ENCODE data around the gene TSPAN9. TPM values are rescaled to one million over a fixed set of nuclear protein-coding genes. Genes with fewer than 3 reads are reported as not detected.

Gene TSPAN9
- polyA plus RNA-seq, 1 donor, result 24.9 TPM

DNA sequence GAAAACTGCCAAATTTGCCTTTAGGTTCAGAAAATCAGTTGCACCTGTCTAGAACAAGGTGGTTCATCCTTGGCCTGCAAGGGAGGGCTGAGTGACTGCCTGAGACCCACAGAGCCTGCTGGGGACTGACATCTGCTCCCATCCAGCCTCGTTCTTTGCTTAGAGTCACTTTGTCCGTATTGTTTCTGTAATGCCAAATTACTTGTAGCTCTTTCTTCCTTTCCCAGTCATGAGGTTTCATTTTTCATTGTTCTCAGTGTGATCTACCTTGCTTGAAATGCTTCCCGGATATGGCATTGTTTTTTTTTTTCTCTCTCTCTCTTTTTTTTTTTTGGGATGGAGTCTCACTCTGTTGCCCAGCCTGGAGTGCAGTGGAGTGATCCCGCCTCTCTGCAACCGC, 21.3 kb downstream of the TSPAN9 start:
- H3K27ac ChIP-seq (ENCODE audit: low read length), result no peak overlapping the region
- no peak for DNase-seq
- 100% methylated on average over 1 of the region's 5 CpGs for WGBS (ENCODE audit: insufficient coverage, low lambda C conversion rate)
- no peaks in the 10 kb centered on the region for H3K4me1 ChIP-seq (ENCODE audit: control insufficient read depth, insufficient read depth, low read length)
- no peak overlapping the region for H3K4me3 ChIP-seq (ENCODE audit: low read length)
- H3K27me3 ChIP-seq (ENCODE audit: control insufficient read depth, insufficient read depth, low read length), result no peaks in the 10 kb centered on the region
- H3K36me3 ChIP-seq (ENCODE audit: control insufficient read depth, insufficient read depth, low read length), result peaks cover 2% of the 10 kb centered on the region
- peaks cover 11% of the 10 kb centered on the region for H3K9me3 ChIP-seq (ENCODE audit: control insufficient read depth, low read depth, low read length)

DNA sequence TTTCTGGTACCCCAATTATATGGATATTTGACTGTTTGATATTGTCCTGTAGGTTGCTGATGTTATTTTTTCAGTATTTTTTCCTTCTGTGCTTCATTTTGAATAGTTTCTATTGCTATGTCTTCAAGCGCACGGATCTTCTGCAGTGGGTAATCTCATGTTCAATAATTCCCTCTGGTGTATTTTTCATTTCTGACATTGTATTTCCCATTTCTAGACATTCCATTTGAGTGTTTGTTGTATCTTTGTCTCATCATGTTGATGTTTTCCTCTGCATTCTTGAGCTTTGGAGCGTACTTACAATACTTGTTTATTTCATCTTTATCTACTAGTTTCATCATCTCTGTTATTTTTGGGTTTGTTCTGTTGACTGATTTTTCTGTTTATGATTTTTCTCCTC, 22.0 kb downstream of the TSPAN9 start:
- H3K4me1 ChIP-seq (ENCODE audit: control insufficient read depth, insufficient read depth, low read length), result no peaks in the 10 kb centered on the region
- WGBS (ENCODE audit: insufficient coverage, low lambda C conversion rate), result 71% methylated on average over 1 of the region's 3 CpGs
- DNase-seq, result no peak

DNA sequence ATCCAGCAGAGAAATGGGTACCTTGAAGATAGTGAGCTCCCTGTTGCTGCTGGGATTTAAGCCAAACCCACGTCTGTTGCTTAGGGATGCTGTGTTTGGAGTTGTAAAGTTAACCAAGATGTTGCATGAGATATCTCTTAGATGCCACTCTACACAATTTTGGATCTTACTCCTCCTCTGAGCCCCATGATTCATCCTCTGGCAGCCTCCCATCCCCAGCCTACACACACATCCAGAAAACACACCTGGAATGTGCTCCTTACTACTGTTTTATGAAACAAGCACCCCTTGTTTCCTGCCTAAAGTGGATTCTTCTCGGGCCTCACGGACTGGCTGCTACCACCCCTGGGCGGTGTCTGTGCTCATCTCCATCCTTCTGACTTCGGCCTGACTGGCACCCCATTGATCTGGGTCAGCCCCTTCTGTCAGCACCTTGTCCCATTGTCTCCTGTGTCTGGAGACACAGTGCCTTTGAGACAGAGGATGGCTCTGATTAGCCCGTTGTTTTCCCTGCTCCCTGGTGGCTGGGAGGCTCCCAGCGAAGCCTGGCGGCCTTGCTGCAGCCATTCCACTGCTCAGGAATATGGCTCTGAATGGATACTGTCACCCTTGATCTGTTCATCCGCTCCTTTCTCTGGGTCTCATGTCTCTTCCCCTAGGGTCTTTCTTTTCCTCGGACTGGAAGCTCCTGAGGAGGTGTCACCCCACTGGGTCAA, 24.3 kb downstream of the TSPAN9 start:
- H3K27ac ChIP-seq (ENCODE audit: low read length), result no peak overlapping the region
- H3K27me3 ChIP-seq (ENCODE audit: control insufficient read depth, insufficient read depth, low read length), result no peaks in the 10 kb centered on the region
- H3K4me1 ChIP-seq (ENCODE audit: control insufficient read depth, insufficient read depth, low read length), result peaks cover 5% of the 10 kb centered on the region
- no peak overlapping the region for H3K4me3 ChIP-seq (ENCODE audit: low read length)
- WGBS (ENCODE audit: insufficient coverage, low lambda C conversion rate), result no CpG with 5 or more reads among the region's 10 CpGs
- H3K9me3 ChIP-seq (ENCODE audit: control insufficient read depth, low read depth, low read length), result peaks cover 4% of the 10 kb centered on the region
- no peaks in the 10 kb centered on the region for H3K36me3 ChIP-seq (ENCODE audit: control insufficient read depth, insufficient read depth, low read length)
- no peak for DNase-seq

More for the DNA sequence above, 22.0 kb downstream of the TSPAN9 start:
- peaks cover 11% of the 10 kb centered on the region for H3K9me3 ChIP-seq (ENCODE audit: control insufficient read depth, low read depth, low read length)
- H3K27ac ChIP-seq (ENCODE audit: low read length), result no peak overlapping the region
- no peaks in the 10 kb centered on the region for H3K27me3 ChIP-seq (ENCODE audit: control insufficient read depth, insufficient read depth, low read length)
- no peak overlapping the region for H3K4me3 ChIP-seq (ENCODE audit: low read length)
- no peaks in the 10 kb centered on the region for H3K36me3 ChIP-seq (ENCODE audit: control insufficient read depth, insufficient read depth, low read length)

DNA sequence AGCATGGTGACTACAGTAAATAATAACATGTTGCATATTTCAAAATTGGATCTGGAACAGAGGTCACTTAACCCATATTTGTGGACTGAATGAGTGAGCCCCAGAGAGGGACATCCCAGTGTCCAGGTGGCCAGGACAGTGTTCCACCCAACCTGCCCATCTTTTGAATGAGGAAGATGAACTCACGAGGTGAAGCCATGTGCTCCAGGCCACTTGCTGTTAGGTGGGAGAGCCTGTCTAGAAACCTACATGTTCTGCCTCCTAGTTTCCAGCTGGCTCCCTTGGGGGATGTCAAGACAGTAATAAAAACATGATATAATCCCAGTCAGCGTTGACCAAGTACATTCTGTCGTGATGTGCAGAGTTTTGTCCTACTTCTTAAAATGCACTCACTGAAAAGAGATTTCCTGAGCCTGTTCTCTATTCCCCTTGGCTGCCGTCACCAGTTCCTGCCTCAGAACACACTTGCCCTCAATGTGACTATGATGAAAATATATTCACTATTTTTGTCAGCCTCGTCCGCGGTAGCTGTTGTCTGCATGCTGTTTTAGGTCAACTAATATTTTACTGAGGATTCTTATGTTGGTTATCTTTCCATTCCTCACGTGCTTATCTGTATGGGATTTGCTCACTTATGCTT, 25.7 kb downstream of the TSPAN9 start:
- H3K4me3 ChIP-seq (ENCODE audit: low read length), result no peak overlapping the region
- H3K9me3 ChIP-seq (ENCODE audit: control insufficient read depth, low read depth, low read length), result peaks cover 4% of the 10 kb centered on the region
- H3K27me3 ChIP-seq (ENCODE audit: control insufficient read depth, insufficient read depth, low read length), result no peaks in the 10 kb centered on the region
- peaks cover 5% of the 10 kb centered on the region for H3K4me1 ChIP-seq (ENCODE audit: control insufficient read depth, insufficient read depth, low read length)
- DNase-seq, result no peak
- H3K27ac ChIP-seq (ENCODE audit: low read length), result no peak overlapping the region
- WGBS (ENCODE audit: insufficient coverage, low lambda C conversion rate), result 60% methylated on average over 1 of the region's 8 CpGs
- H3K36me3 ChIP-seq (ENCODE audit: control insufficient read depth, insufficient read depth, low read length), result no peaks in the 10 kb centered on the region

DNA sequence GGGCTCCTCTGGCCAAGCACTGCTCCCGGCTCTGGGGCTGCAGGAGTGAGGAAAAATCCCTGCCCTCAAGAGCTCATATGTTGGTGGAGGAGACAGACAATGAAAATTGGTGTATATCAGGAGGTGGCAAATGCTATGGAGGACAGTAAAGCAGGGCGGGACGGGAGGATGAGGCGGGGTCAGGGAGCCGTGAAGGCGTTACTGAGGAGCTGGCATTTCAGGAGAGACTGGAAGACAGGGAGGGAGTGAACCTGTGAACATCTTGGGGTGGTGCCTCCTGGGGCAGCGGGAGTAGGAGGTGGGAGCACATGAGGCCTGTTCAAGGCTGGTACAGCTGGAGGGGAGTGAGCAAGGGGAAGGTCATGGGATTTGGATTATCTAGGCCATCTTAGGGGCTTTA, 26.6 kb downstream of the TSPAN9 start:
- 80% methylated on average over 1 of the region's 7 CpGs for WGBS (ENCODE audit: insufficient coverage, low lambda C conversion rate)
- no peaks in the 10 kb centered on the region for H3K36me3 ChIP-seq (ENCODE audit: control insufficient read depth, insufficient read depth, low read length)
- peaks cover 5% of the 10 kb centered on the region for H3K4me1 ChIP-seq (ENCODE audit: control insufficient read depth, insufficient read depth, low read length)
- DNase-seq, result no peak
- no peak overlapping the region for H3K4me3 ChIP-seq (ENCODE audit: low read length)
- peaks cover 4% of the 10 kb centered on the region for H3K9me3 ChIP-seq (ENCODE audit: control insufficient read depth, low read depth, low read length)
- H3K27ac ChIP-seq (ENCODE audit: low read length), result no peak overlapping the region
- H3K27me3 ChIP-seq (ENCODE audit: control insufficient read depth, insufficient read depth, low read length), result no peaks in the 10 kb centered on the region

DNA sequence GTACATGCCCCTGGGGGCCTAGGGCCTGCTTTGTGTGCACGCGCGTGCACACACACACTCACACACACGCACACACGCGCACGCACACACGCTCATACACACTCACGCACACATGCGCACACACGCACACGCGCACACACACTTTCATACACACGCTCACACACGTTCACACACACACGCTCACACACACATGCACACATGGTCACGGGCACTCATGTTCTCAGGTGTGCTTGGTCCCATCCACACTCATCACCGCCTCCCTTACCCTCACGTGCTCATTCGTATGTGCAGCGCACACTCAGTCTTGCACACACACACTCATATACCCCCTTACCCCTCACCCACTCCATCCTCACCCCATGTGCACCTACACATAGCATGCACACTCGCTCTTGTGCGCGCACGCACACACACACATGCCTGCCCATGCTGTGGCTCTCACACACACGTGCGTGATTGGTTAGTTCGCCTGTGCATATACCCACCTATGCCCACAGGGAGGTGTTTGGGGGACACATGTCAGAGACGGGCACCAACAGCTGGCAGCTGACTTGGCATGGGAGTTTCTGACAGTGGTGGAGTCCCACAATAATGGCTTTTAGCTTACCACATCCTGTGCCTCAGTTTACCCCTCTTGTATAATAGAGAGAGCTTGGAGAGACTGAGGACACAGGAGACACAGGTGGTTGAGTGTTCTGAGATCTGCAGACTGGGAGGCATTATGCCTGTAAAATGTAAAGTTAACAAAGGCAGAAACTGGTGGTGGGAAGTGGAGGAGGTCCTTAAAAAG, 28.7 kb downstream of the TSPAN9 start:
- Histone ChIP-seq H3K27ac (ENCODE audit: low read length) (no peak overlapping the region), H3K36me3 (ENCODE audit: control insufficient read depth, insufficient read depth, low read length) (no peaks in the 10 kb centered on the region), H3K4me1 (ENCODE audit: control insufficient read depth, insufficient read depth, low read length) (peaks cover 5% of the 10 kb centered on the region), H3K9me3 (ENCODE audit: control insufficient read depth, low read depth, low read length) (no peaks in the 10 kb centered on the region), H3K27me3 (ENCODE audit: control insufficient read depth, insufficient read depth, low read length) (no peaks in the 10 kb centered on the region), H3K4me3 (ENCODE audit: low read length) (no peak overlapping the region)
- no CpG with 5 or more reads among the region's 29 CpGs for WGBS (ENCODE audit: insufficient coverage, low lambda C conversion rate)
- no peak for DNase-seq

DNA sequence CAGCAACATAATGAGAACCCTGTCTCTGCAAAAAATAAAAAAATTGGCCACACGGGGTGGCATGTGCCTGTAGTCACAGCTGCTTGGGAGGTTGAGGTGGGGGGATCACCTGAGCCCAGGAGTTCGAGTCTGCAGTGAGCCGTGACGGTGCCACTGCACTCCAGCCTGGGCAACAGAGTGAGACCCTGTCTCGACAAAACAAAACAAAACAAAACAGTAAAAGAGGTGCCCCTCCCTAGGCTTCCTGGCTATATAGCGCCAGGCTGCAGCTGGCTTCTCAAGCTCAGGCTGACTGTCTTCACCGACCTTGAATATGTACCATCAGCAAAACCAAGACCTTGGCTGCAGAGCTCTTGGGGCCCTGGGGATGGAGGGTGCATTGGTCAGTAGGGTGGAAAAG, 29.4 kb downstream of the TSPAN9 start:
- H3K36me3 ChIP-seq (ENCODE audit: control insufficient read depth, insufficient read depth, low read length), result no peaks in the 10 kb centered on the region
- no peaks in the 10 kb centered on the region for H3K27me3 ChIP-seq (ENCODE audit: control insufficient read depth, insufficient read depth, low read length)
- no peaks in the 10 kb centered on the region for H3K9me3 ChIP-seq (ENCODE audit: control insufficient read depth, low read depth, low read length)
- no peak overlapping the region for H3K4me3 ChIP-seq (ENCODE audit: low read length)
- H3K27ac ChIP-seq (ENCODE audit: low read length), result no peak overlapping the region
- WGBS (ENCODE audit: insufficient coverage, low lambda C conversion rate), result no CpG with 5 or more reads among the region's 7 CpGs
- DNase-seq, result no peak
- H3K4me1 ChIP-seq (ENCODE audit: control insufficient read depth, insufficient read depth, low read length), result peaks cover 5% of the 10 kb centered on the region

DNA sequence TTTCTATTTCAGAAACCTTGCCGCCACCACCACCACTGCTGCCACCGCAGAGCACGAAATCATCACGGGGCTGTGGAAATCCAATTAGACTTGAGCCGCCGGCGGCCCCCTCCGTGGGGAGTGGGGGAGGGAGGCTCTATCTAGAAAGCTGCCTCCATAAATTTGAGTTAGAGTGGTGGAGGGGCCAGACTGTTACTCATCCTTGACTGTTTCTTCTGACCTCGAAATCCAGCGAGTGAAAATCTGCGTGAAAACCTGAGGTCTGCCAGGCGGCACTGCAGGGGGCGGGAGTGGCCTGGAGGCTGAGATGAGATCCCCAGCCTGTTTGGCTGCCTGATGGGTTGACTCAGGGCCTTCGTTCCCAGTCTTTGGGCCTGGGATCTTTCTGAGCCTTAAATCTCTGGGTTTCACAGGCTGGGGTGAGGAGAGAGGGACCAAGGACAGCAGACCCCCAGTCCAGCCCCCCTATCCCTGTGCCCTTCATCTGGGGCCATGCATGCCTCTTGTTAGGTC, 29.9 kb downstream of the TSPAN9 start:
- Histone ChIP-seq H3K27me3 (ENCODE audit: control insufficient read depth, insufficient read depth, low read length) (no peaks in the 10 kb centered on the region), H3K4me3 (ENCODE audit: low read length) (no peak overlapping the region), H3K27ac (ENCODE audit: low read length) (no peak overlapping the region), H3K36me3 (ENCODE audit: control insufficient read depth, insufficient read depth, low read length) (no peaks in the 10 kb centered on the region), H3K4me1 (ENCODE audit: control insufficient read depth, insufficient read depth, low read length) (peaks cover 5% of the 10 kb centered on the region), H3K9me3 (ENCODE audit: control insufficient read depth, low read depth, low read length) (no peaks in the 10 kb centered on the region)
- WGBS (ENCODE audit: insufficient coverage, low lambda C conversion rate), result no CpG with 5 or more reads among the region's 14 CpGs
- DNase-seq, result no peak

DNA sequence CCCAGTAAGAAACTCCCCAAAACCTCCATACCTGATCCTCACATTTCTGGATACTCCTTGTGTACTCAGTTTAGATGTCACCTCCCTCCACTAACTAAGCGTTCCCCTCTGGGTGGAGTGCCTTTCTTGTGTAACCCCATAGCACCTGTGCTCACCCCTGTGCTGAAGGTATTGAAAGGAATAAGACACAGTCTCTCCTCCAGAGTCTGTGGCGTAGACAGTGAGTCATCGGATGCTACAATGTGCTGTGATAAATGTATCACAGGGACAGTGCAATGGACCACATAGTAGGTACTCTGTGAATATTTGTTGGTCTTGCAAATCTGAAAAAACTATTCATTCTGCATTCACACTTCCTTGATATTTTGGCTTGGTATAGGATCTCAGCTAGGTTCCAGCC, 30.8 kb downstream of the TSPAN9 start:
- peaks cover 5% of the 10 kb centered on the region for H3K4me1 ChIP-seq (ENCODE audit: control insufficient read depth, insufficient read depth, low read length)
- no peak for DNase-seq
- H3K27me3 ChIP-seq (ENCODE audit: control insufficient read depth, insufficient read depth, low read length), result no peaks in the 10 kb centered on the region
- H3K4me3 ChIP-seq (ENCODE audit: low read length), result no peak overlapping the region
- no peaks in the 10 kb centered on the region for H3K9me3 ChIP-seq (ENCODE audit: control insufficient read depth, low read depth, low read length)
- no peaks in the 10 kb centered on the region for H3K36me3 ChIP-seq (ENCODE audit: control insufficient read depth, insufficient read depth, low read length)
- H3K27ac ChIP-seq (ENCODE audit: low read length), result no peak overlapping the region
- no CpG with 5 or more reads among the region's 3 CpGs for WGBS (ENCODE audit: insufficient coverage, low lambda C conversion rate)

DNA sequence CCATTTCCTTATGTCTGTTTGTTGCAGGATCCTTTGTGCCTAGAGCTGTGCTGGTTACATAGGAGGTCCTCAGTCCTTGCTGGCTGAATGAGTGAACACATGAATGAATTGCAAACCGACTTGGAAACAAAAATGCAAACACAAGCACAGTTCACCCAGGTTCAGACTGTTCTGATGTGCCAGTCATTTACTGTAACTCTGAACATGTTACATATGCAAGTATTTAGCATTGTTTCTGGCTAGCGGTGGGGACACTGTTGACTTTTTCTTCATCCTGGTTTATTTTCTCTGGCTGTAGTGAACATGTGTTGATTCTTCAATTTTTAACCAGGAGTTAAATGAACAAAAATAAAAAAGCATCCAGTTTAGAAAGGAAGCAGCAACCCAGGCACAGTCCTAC, 33.4 kb downstream of the TSPAN9 start:
- H3K4me1 ChIP-seq (ENCODE audit: control insufficient read depth, insufficient read depth, low read length), result no peaks in the 10 kb centered on the region
- no peaks in the 10 kb centered on the region for H3K36me3 ChIP-seq (ENCODE audit: control insufficient read depth, insufficient read depth, low read length)
- no peak for DNase-seq
- no peak overlapping the region for H3K27ac ChIP-seq (ENCODE audit: low read length)
- no peaks in the 10 kb centered on the region for H3K27me3 ChIP-seq (ENCODE audit: control insufficient read depth, insufficient read depth, low read length)
- WGBS (ENCODE audit: insufficient coverage, low lambda C conversion rate), result no CpG with 5 or more reads among the region's 2 CpGs
- no peaks in the 10 kb centered on the region for H3K9me3 ChIP-seq (ENCODE audit: control insufficient read depth, low read depth, low read length)
- H3K4me3 ChIP-seq (ENCODE audit: low read length), result no peak overlapping the region

All from large intestine (tissue), 3 donors.